ENCODE data around the gene CRY2.

- TF ChIP-seq POLR2A (IDR thresholded peaks at IDR 0.05) (no peak), CTCF (IDR thresholded peaks at IDR 0.05) (no peak)
Observed at GRCh38 chr11:45919806-45920530, 72.7 kb downstream of the CRY2 start.
